ENCODE data around the gene BEND6.

DNA sequence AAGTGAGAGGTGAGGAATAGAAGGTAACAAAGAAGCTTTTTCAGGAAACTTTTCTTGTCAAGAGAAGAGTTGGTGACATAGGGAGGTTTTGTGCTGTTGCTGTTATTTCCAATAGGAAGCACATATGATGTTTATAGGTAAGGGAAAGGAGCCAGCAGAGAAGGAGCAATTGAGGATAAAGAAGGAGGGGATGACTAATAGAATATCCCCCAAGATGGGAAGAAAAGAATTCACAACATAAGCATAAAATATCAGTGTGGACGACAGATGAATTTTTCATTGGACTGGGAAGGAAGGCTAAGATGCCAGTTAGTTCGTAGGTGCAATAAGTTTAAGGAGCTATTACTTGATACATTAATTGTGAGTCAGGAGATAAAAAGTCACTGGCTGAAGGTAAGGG lies 8.5 kb upstream of the BEND6 start:
- TF ChIP-seq, protein P1, sequence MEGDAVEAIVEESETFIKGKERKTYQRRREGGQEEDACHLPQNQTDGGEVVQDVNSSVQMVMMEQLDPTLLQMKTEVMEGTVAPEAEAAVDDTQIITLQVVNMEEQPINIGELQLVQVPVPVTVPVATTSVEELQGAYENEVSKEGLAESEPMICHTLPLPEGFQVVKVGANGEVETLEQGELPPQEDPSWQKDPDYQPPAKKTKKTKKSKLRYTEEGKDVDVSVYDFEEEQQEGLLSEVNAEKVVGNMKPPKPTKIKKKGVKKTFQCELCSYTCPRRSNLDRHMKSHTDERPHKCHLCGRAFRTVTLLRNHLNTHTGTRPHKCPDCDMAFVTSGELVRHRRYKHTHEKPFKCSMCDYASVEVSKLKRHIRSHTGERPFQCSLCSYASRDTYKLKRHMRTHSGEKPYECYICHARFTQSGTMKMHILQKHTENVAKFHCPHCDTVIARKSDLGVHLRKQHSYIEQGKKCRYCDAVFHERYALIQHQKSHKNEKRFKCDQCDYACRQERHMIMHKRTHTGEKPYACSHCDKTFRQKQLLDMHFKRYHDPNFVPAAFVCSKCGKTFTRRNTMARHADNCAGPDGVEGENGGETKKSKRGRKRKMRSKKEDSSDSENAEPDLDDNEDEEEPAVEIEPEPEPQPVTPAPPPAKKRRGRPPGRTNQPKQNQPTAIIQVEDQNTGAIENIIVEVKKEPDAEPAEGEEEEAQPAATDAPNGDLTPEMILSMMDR (IDR thresholded peaks at IDR 0.05): no peak
- no peak for TF ChIP-seq POLR2AphosphoS5 (IDR thresholded peaks at IDR 0.05)
- TF ChIP-seq POLR2A (IDR thresholded peaks at IDR 0.05): no peak
